ENCODE measurements around the gene MRPS31. TPM values are rescaled to one million over a fixed set of nuclear protein-coding genes. Genes with fewer than 3 reads are reported as not detected.

The MRPS31 gene
- total and polyA plus RNA-seq, 2 donors (not counting 3 experiments of a cell fraction or from before 2014, with no cell fraction given) = 7.6 to 17.8 TPM

DNA sequence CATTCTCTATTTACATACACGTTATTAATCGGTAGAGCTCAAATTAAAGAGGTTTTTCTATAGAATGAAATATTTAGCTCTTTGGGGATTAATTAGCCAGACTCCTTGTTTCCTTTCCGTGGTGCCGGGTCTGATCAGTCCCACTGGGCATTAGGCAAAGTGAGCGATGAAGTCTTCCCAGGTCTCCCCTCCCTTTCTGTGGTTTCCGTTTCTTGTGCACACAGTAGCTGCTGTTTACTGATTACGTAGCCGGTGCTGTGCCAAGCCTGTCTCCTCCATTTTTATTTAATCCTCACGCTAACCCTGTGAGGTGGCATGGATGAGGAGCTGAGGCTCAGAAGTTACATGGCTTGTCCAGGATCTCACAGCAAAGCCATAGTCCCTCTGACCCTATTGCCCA, 27.4 kb upstream of the MRPS31 start:
- no peaks in the 10 kb centered on the region for H3K9me3 ChIP-seq (replicated peaks; ENCODE audit: control insufficient read depth, insufficient read depth, low read length)
- dilution Hi-C loops (cut with MboI; ENCODE audit: extremely low pct_ligation_motif_present, low sequenced_read_pairs) = no loop called here
- intact Hi-C loops (cut with micrococcal nuclease) = no loop called here
- H2AFZ ChIP-seq (ENCODE audit: low read depth, low read length) = no peak overlapping the region
- H3K9me1 ChIP-seq (replicated peaks; ENCODE audit: control insufficient read depth, extremely low read depth, insufficient read depth, low read length) = no peaks in the 10 kb centered on the region
- POLR2A ChIA-PET = no interaction called here
- BruUV-seq (replicated peaks) = no TSS peak
- H3K79me2 ChIP-seq (ENCODE audit: control insufficient read depth, insufficient read depth, low read length) = no peaks in the 10 kb centered on the region
- H3K27ac ChIP-seq (ENCODE audit: insufficient read depth, low read depth, low read length) = no peak overlapping the region
- no peak for DNase-seq (ENCODE audit: low read depth, low spot score)
- peaks cover 0 to 7% of the 10 kb centered on the region in 2 experiments for H3K36me3 ChIP-seq (ENCODE audit: control insufficient read depth in 2 of 2, extremely low read depth in 1 of 2, insufficient read depth in 2 of 2, low read length in 2 of 2)
- H3K4me1 ChIP-seq (ENCODE audit: control insufficient read depth, extremely low read depth, insufficient read depth, low read length) = no peaks in the 10 kb centered on the region
- CTCF ChIA-PET = interaction anchor here (0.8 to 1.0 kb wide), 2 partner anchors 9 to 16 kb away, joined by 3 to 4 read pairs; partner anchors contain the start of gene SLC25A15
- FAIRE-seq = no peak
- TF ChIP-seq JUN (IDR thresholded peaks at IDR 0.05; ENCODE audit: borderline replicate concordance, insufficient read depth, insufficient read length, low read depth) (no peak), EZH2 (IDR thresholded peaks at IDR 0.05; ENCODE audit: borderline replicate concordance, low read depth, low read length, severe bottlenecking) (no peak), POLR2A (IDR thresholded peaks at IDR 0.05; ENCODE audit: low read depth, low read length) (no peak)
- TF ChIP-seq, protein P1, sequence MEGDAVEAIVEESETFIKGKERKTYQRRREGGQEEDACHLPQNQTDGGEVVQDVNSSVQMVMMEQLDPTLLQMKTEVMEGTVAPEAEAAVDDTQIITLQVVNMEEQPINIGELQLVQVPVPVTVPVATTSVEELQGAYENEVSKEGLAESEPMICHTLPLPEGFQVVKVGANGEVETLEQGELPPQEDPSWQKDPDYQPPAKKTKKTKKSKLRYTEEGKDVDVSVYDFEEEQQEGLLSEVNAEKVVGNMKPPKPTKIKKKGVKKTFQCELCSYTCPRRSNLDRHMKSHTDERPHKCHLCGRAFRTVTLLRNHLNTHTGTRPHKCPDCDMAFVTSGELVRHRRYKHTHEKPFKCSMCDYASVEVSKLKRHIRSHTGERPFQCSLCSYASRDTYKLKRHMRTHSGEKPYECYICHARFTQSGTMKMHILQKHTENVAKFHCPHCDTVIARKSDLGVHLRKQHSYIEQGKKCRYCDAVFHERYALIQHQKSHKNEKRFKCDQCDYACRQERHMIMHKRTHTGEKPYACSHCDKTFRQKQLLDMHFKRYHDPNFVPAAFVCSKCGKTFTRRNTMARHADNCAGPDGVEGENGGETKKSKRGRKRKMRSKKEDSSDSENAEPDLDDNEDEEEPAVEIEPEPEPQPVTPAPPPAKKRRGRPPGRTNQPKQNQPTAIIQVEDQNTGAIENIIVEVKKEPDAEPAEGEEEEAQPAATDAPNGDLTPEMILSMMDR (IDR thresholded peaks at IDR 0.05; ENCODE audit: extremely low read depth in 1 of 2, insufficient read depth in 1 of 2, low read depth in 1 of 2, low read length in 2 of 2) = no peak
- H3K4me3 ChIP-seq (replicated peaks in 1 of 3; ENCODE audit: insufficient read depth in 1 of 3, low read depth in 1 of 3, low read length in 3 of 3) = no peak overlapping the region
- no peaks in the 10 kb centered on the region for H4K20me1 ChIP-seq (replicated peaks; ENCODE audit: control insufficient read depth, extremely low read depth, insufficient read depth, low read length)
- no peaks in the 10 kb centered on the region for H3K27me3 ChIP-seq (ENCODE audit: control insufficient read depth in 2 of 2, insufficient read depth in 2 of 2, low read length in 2 of 2)
- H3K4me2 ChIP-seq (ENCODE audit: insufficient read depth, low read length) = no peak overlapping the region
- H3K9ac ChIP-seq (replicated peaks; ENCODE audit: extremely low read depth, insufficient read depth, low read length) = no peak overlapping the region

DNA sequence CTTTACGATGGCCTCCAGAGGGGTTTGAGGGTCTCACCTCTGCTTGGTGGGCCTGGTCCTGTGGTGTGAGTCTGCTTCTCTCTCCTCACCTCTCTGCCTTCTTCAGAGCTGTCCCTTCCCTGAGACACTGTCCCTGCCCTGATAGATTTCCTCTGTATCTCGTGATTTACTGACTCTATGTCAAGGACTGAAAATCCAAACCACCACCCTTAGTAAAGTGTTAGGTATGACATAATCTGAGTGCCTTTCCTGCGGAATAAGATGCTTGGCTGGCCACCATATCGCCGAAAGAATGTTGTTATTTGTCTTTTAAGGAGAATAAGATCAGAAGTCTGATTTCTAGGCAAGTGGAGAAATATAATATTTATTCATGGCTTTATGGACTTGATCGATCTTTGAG, 25.7 kb upstream of the MRPS31 start:
- no peaks in the 10 kb centered on the region for H3K4me1 ChIP-seq (ENCODE audit: control insufficient read depth, extremely low read depth, insufficient read depth, low read length)
- no peaks in the 10 kb centered on the region for H3K9me3 ChIP-seq (replicated peaks; ENCODE audit: control insufficient read depth, insufficient read depth, low read length)
- peaks cover 0 to 7% of the 10 kb centered on the region in 2 experiments for H3K36me3 ChIP-seq (ENCODE audit: control insufficient read depth in 2 of 2, extremely low read depth in 1 of 2, insufficient read depth in 2 of 2, low read length in 2 of 2)
- TF ChIP-seq FOS (IDR thresholded peaks at IDR 0.05; ENCODE audit: borderline replicate concordance, insufficient read depth, low read length) (no peak), POLR2A (IDR thresholded peaks at IDR 0.05; ENCODE audit: low read depth, low read length) (no peak), POLR2AphosphoS5 (IDR thresholded peaks at IDR 0.05; ENCODE audit: insufficient read depth, low read depth, low read length) (no peak), GATA2 (IDR thresholded peaks at IDR 0.05; ENCODE audit: insufficient read depth, insufficient read length, low read depth, low read length) (no peak), MYC (IDR thresholded peaks at IDR 0.05; ENCODE audit: low read depth, low read length) (no peak), JUN (IDR thresholded peaks at IDR 0.05; ENCODE audit: borderline replicate concordance, insufficient read depth, insufficient read length, low read depth) (no peak), EZH2 (IDR thresholded peaks at IDR 0.05; ENCODE audit: borderline replicate concordance, low read depth, low read length, severe bottlenecking) (no peak)
- TF ChIP-seq, protein P2, sequence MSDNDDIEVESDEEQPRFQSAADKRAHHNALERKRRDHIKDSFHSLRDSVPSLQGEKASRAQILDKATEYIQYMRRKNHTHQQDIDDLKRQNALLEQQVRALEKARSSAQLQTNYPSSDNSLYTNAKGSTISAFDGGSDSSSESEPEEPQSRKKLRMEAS (IDR thresholded peaks at IDR 0.05; ENCODE audit: insufficient read depth, insufficient read length) = no peak
- TF ChIP-seq, protein P1 (IDR thresholded peaks at IDR 0.05; ENCODE audit: extremely low read depth in 1 of 2, insufficient read depth in 1 of 2, low read depth in 1 of 2, low read length in 2 of 2) = no peak
- intact Hi-C loops (cut with micrococcal nuclease) (no loop called here), dilution Hi-C loops (cut with MboI; ENCODE audit: extremely low pct_ligation_motif_present, low sequenced_read_pairs) (no loop called here)
- H3K4me3 ChIP-seq (replicated peaks in 1 of 3; ENCODE audit: insufficient read depth in 1 of 3, low read depth in 1 of 3, low read length in 3 of 3) = no peak overlapping the region
- POLR2A ChIA-PET = no interaction called here
- no peak for DNase-seq (ENCODE audit: low read depth, low spot score)
- no peak for FAIRE-seq
- no peaks in the 10 kb centered on the region for H3K79me2 ChIP-seq (ENCODE audit: control insufficient read depth, insufficient read depth, low read length)
- H3K27me3 ChIP-seq (ENCODE audit: control insufficient read depth in 2 of 2, insufficient read depth in 2 of 2, low read length in 2 of 2) = no peaks in the 10 kb centered on the region
- H3K27ac ChIP-seq (ENCODE audit: insufficient read depth, low read depth, low read length) = no peak overlapping the region
- no peaks in the 10 kb centered on the region for H4K20me1 ChIP-seq (replicated peaks; ENCODE audit: control insufficient read depth, extremely low read depth, insufficient read depth, low read length)
- no peak overlapping the region for H3K9ac ChIP-seq (replicated peaks; ENCODE audit: extremely low read depth, insufficient read depth, low read length)
- H2AFZ ChIP-seq (ENCODE audit: low read depth, low read length) = no peak overlapping the region
- no peaks in the 10 kb centered on the region for H3K9me1 ChIP-seq (replicated peaks; ENCODE audit: control insufficient read depth, extremely low read depth, insufficient read depth, low read length)
- no peak overlapping the region for H3K4me2 ChIP-seq (ENCODE audit: insufficient read depth, low read length)
- CTCF ChIA-PET = interaction anchor here (1.1 kb wide), 1 partner anchor 19 kb away, joined by 3 read pairs; no protein-coding TSS in a partner anchor
- BruUV-seq (replicated peaks) = no TSS peak

Data from endothelial cell of umbilical vein (primary cell).